HepG2 (cell line): ENCODE data around the gene NAB2. TPM values are rescaled to one million over a fixed set of nuclear protein-coding genes. Genes with fewer than 3 reads are reported as not detected.

Experiments
- KIAA2018 ChIP-seq: sonication (generic); formaldehyde crosslinking; IDR thresholded peaks from 2 replicates; pipeline ENCODE4 v1.5.0; 2020; ENCODE audit warnings: mild to moderate bottlenecking, missing genetic modification reagents, borderline replicate concordance
- KLF9 ChIP-seq: IDR thresholded peaks from 2 replicates; pipeline ENCODE4 v1.6.1; 2016; ENCODE audit warnings: low read depth
- MAFG ChIP-seq: sonication (generic); formaldehyde crosslinking; IDR thresholded peaks from 2 replicates; pipeline ENCODE4 v1.5.1; 2020; ENCODE audit warnings: mild to moderate bottlenecking, missing genetic modification reagents
- MXI1 ChIP-seq: IDR thresholded peaks from 3 replicates; pipeline ENCODE4 v1.6.1; 2012; ENCODE audit warnings: low read depth, low read length, inconsistent platforms, borderline replicate concordance
- NR2F6 ChIP-seq, 2 experiments: IDR thresholded peaks; 2 replicates each; pipeline ENCODE4 v1.6.1; 2016; ENCODE audit warnings: antibody characterized with exemption in 1 of 2, mild to moderate bottlenecking in 1 of 2
- SMARCE1 ChIP-seq: fragments of 450-650 bp; IDR thresholded peaks from 2 replicates; pipeline ENCODE4 v1.6.1; 2017; ENCODE audit warnings: borderline replicate concordance
- TRIM22 ChIP-seq: fragments of 450-650 bp; IDR thresholded peaks from 2 replicates; pipeline ENCODE4 v1.6.1; 2017
- WIZ ChIP-seq: sonication (generic); formaldehyde crosslinking; IDR thresholded peaks from 2 replicates; pipeline ENCODE4 v1.5.1; 2020; ENCODE audit warnings: mild to moderate bottlenecking, missing genetic modification reagents
- ZFP37 ChIP-seq: sonication (generic); formaldehyde crosslinking; IDR thresholded peaks from 2 replicates; pipeline ENCODE4 v1.4.0; 2020; ENCODE audit warnings: missing genetic modification reagents, borderline replicate concordance
- ZNF512B ChIP-seq: sonication (generic); formaldehyde crosslinking; IDR thresholded peaks from 2 replicates; pipeline ENCODE4 v1.5.1; 2020; ENCODE audit warnings: missing genetic modification reagents, mild to moderate bottlenecking, borderline replicate concordance
- ZNF564 ChIP-seq: sonication (generic); formaldehyde crosslinking; IDR thresholded peaks from 2 replicates; pipeline ENCODE4 v1.8.1; 2023; ENCODE audit warnings: mild to moderate bottlenecking, missing genetic modification reagents
- ZNF770 ChIP-seq: sonication (generic); formaldehyde crosslinking; IDR thresholded peaks from 2 replicates; pipeline ENCODE4 v1.5.0; 2020; ENCODE audit warnings: mild to moderate bottlenecking, missing genetic modification reagents
- polyA plus RNA-seq, 8 experiments: library from polyadenylated mRNA; depleted of rRNA in 3 of 8; stranded (reverse) in 7 of 8; unstranded in 1 of 8; fragments of >200 nt; fragmentation: Illumina TruSeq in 4 of 8; extraction: Trizol in 4 of 8; gene quantifications; 2 replicates each; pipeline versions ENCODE4 v1.2.1 to v1.2.3, GENCODE V29; 2011 to 2016; ENCODE audit warnings: low read depth in 4 of 8, missing spikeins in 1 of 8, mixed read lengths in 1 of 8; ENCODE audit not compliant: insufficient read depth in 1 of 8
- total RNA-seq, 5 experiments: library from RNA; depleted of rRNA; stranded (reverse); fragments of >200 nt; fragmentation: Illumina TruSeq; extraction: Trizol; gene quantifications; 2 replicates each; pipeline ENCODE4 v1.2.3, GENCODE V29; 2016; ENCODE audit warnings: low read depth in 1 of 5
- TF ChIP-seq, protein P1 (sequence below): sonication (generic); formaldehyde crosslinking; IDR thresholded peaks from 2 replicates; pipeline ENCODE4 v1.4.0; 2020; ENCODE audit warnings: missing genetic modification reagents

NAB2 gene
- total and polyA plus RNA-seq, 2 of the 13 experiments (the other 11 are each of a cell fraction or from before 2014, with no cell fraction given) = 11.7 to 12.9 TPM

DNA sequence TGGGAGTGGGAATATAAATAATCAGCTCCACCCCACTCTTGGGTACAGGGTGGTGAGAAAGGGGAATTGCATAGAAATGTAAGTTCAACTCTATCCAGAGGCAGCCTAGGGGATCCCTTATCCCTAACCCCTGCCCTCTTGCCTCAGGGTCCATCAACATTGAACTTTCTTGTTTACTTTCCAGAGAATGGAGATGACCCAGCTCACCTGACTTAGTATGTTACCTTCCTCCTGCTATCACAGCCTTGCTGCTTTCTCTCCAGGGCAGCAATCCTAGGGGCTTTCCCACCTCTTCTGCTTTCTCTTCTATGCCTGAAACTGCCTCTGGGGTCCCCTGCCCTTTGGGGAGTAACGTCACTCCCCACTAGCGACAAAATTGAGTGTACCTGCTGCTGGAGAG is 42.0 kb downstream of the NAB2 start (continued):
- no peak for TF ChIP-seq TRIM22
- peak; percentile 96 for TF ChIP-seq NR2F6 (IDR thresholded peaks at IDR 0.05)
- TF ChIP-seq NR2F6 (CRISPR knock-in tag; IDR thresholded peaks at IDR 0.05) = peak; percentile 96
- TF ChIP-seq WIZ (CRISPR knock-in tag) = no peak
- TF ChIP-seq, protein P1, sequence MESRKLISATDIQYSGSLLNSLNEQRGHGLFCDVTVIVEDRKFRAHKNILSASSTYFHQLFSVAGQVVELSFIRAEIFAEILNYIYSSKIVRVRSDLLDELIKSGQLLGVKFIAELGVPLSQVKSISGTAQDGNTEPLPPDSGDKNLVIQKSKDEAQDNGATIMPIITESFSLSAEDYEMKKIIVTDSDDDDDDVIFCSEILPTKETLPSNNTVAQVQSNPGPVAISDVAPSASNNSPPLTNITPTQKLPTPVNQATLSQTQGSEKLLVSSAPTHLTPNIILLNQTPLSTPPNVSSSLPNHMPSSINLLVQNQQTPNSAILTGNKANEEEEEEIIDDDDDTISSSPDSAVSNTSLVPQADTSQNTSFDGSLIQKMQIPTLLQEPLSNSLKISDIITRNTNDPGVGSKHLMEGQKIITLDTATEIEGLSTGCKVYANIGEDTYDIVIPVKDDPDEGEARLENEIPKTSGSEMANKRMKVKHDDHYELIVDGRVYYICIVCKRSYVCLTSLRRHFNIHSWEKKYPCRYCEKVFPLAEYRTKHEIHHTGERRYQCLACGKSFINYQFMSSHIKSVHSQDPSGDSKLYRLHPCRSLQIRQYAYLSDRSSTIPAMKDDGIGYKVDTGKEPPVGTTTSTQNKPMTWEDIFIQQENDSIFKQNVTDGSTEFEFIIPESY (CRISPR knock-in tag) = no peak
- TF ChIP-seq ZNF770 (CRISPR knock-in tag) = no peak
- TF ChIP-seq ZNF564 (CRISPR knock-in tag) = no peak
- no peak for TF ChIP-seq MXI1
- TF ChIP-seq SMARCE1 = no peak
- no peak for TF ChIP-seq ZFP37 (CRISPR knock-in tag)
- TF ChIP-seq MAFG (CRISPR knock-in tag) = no peak
- no peak for TF ChIP-seq KLF9 (CRISPR knock-in tag)
- TF ChIP-seq KIAA2018 (CRISPR knock-in tag) = no peak
- no peak for TF ChIP-seq ZNF512B (CRISPR knock-in tag)
